ENCODE data around the gene RPUSD1. TPM values are rescaled to one million over a fixed set of nuclear protein-coding genes. Genes with fewer than 3 reads are reported as not detected.
"Not testable (repeated sequence)": the region's sequence is repeated elsewhere in the genome, so short reads cannot be mapped to it uniquely, and the experiment has no call there.

Gene RPUSD1
- polyA plus RNA-seq, 1 of the 3 experiments (the other 2 are of a cell fraction) = 27.7 TPM

DNA sequence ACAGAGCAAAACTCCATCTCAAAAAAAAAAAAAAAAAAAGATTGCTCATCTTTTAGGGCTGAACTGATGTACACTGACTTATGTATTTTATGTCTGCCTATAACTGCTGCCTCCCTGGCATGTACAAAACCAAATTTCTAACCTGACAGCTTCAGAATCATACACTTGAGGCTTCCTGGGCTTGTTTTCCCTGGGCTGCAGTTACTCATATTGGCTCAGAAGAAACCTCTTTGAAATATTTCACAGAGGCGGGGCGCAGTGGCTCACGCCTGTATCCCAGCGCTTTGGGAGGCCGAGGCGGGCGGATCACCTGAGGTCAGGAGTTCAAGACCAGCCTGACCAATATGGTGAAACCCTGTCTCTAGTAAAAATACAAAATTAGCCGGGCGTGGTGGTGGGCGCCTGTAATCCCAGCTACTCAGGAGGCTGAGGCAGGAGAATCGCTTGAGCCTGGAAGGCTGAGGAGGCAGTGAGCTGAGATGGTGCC, 34.0 kb downstream of the RPUSD1 start:
- POLR2A ChIA-PET = not testable (repeated sequence)

GRCh38 chr16:752007-752312, 36.2 kb downstream of the RPUSD1 start:
- DNase-seq = no peak
- no peaks in the 10 kb centered on the region for H3K4me1 ChIP-seq (ENCODE audit: control insufficient read depth in 1 of 2, insufficient read depth in 2 of 2, low read depth in 1 of 2, low read length in 1 of 2)
- H3K36me3 ChIP-seq (replicated peaks in 1 of 2; ENCODE audit: control insufficient read depth in 1 of 2, insufficient read depth in 2 of 2, low read length in 1 of 2) = no peaks in the 10 kb centered on the region
- peaks cover 4% of the 10 kb centered on the region for H3F3A ChIP-seq (replicated peaks; ENCODE audit: insufficient read depth)
- H3K9me2 ChIP-seq = no peaks in the 10 kb centered on the region
- H3K9ac ChIP-seq = no peak overlapping the region
- H2AFZ ChIP-seq (ENCODE audit: low read depth) = no peak overlapping the region
- H3K9me3 ChIP-seq = peaks cover 3% of the 10 kb centered on the region; the same call in 1 of the 2 replicates
- ChIA-PET POLR2A (no interaction called here), CTCF (no interaction called here)
- 68% methylated on average over 10 of the region's 10 CpGs for WGBS (ENCODE audit: low lambda C conversion rate)
- H3K4me2 ChIP-seq = no peak overlapping the region
- no peaks in the 10 kb centered on the region for H3K27me3 ChIP-seq (ENCODE audit: insufficient read depth)
- TF ChIP-seq GABPA (IDR thresholded peaks at IDR 0.05; ENCODE audit: low read depth) (no peak), IRF3 (IDR thresholded peaks at IDR 0.05; ENCODE audit: low read depth, low read length) (no peak), TEAD4 (IDR thresholded peaks at IDR 0.05; ENCODE audit: borderline replicate concordance, insufficient read depth) (no peak)
- no peak overlapping the region for H3K4me3 ChIP-seq (ENCODE audit: low read depth in 2 of 2, low read length in 1 of 2)
- no peaks in the 10 kb centered on the region for H3K79me2 ChIP-seq (ENCODE audit: insufficient read depth)
- H3K27ac ChIP-seq (ENCODE audit: low read depth in 2 of 2, low read length in 1 of 2) = no peak overlapping the region
- no peaks in the 10 kb centered on the region for H4K20me1 ChIP-seq (ENCODE audit: insufficient read depth)

More for the DNA sequence above, 34.0 kb downstream of the RPUSD1 start:
- H3K4me3 ChIP-seq (ENCODE audit: low read depth in 2 of 2, low read length in 1 of 2); H3F3A ChIP-seq (replicated peaks; ENCODE audit: insufficient read depth); H3K9me3 ChIP-seq; H3K9me2 ChIP-seq; H3K4me2 ChIP-seq; DNase-seq; H3K27me3 ChIP-seq (ENCODE audit: insufficient read depth); H3K27ac ChIP-seq (ENCODE audit: low read depth in 2 of 2, low read length in 1 of 2); H2AFZ ChIP-seq (ENCODE audit: low read depth); H4K20me1 ChIP-seq (ENCODE audit: insufficient read depth); H3K36me3 ChIP-seq (replicated peaks in 1 of 2; ENCODE audit: control insufficient read depth in 1 of 2, insufficient read depth in 2 of 2, low read length in 1 of 2); H3K4me1 ChIP-seq (ENCODE audit: control insufficient read depth in 1 of 2, insufficient read depth in 2 of 2, low read depth in 1 of 2, low read length in 1 of 2); H3K9ac ChIP-seq; H3K79me2 ChIP-seq (ENCODE audit: insufficient read depth): not testable (repeated sequence)
- CTCF ChIA-PET = interaction anchor here (2.3 kb wide), 1 partner anchor 13 kb away, joined by 9 read pairs; the partner anchor contains the start of gene CIAO3
- WGBS (ENCODE audit: low lambda C conversion rate) = 81% methylated on average over 10 of the region's 11 CpGs

DNA sequence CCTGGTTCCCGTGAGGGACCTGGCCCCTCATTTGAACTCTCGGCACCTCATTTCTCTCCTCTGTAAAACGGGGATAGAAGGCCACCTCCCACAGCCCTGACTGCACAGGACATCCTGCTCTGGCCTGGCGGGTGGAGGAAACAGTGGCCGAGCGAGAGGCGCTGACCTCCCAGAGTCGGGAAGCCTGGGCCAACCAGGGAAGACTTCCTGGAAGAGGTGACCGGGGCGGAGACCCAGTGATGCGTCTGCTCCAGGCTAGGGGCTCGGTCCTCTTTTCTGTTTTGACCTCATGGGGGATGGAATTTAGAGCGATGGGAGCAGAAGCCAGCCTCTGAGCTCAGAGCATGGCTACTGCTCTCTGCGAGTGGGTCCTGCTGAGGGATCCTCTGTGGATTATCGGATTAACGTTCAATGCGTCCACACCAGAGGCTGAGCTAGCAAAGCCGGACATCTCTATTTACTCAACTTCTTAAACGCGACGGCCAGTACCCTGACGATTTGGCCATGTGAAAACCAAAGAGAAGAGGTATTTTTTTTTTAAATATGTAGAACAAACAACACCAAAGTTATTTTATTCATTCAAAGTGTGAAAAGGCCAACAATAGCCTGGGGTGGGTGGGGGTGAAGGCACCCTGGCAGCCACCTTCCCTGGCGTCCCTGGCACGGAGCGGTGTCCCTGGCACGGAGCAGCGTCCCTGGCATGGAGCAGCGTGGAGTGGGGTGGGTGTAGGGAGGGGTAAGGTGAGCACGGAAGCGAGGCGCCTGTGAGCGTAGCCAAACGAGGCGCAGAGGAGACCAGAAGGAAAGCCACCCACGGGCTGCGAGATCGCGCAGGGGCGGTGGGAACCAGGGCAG, 36.8 kb downstream of the RPUSD1 start:
- ChIA-PET CTCF (interaction anchor here (0.7 to 1.4 kb wide), 3 partner anchors 8 to 35 kb away, joined by 3 to 8 read pairs (median 3); no protein-coding TSS in a partner anchor), POLR2A (interaction anchor here (1.0 kb wide), 1 partner anchor 31 kb away, joined by 4 read pairs; the partner anchor contains the start of gene ANTKMT)
- H3K9ac ChIP-seq = no peak overlapping the region
- H3K9me3 ChIP-seq = peaks cover 1% of the 10 kb centered on the region; the same call in 1 of the 2 replicates
- H3K27me3 ChIP-seq (ENCODE audit: insufficient read depth) = no peaks in the 10 kb centered on the region
- no peaks in the 10 kb centered on the region for H3K4me1 ChIP-seq (ENCODE audit: control insufficient read depth in 1 of 2, insufficient read depth in 2 of 2, low read depth in 1 of 2, low read length in 1 of 2)
- H3K4me3 ChIP-seq (ENCODE audit: low read depth in 2 of 2, low read length in 1 of 2) = no peak overlapping the region
- H2AFZ ChIP-seq (ENCODE audit: low read depth) = no peak overlapping the region
- H3K27ac ChIP-seq (ENCODE audit: low read depth in 2 of 2, low read length in 1 of 2) = no peak overlapping the region
- H4K20me1 ChIP-seq (ENCODE audit: insufficient read depth) = no peaks in the 10 kb centered on the region
- H3K4me2 ChIP-seq = no peak overlapping the region
- no peaks in the 10 kb centered on the region for H3K79me2 ChIP-seq (ENCODE audit: insufficient read depth)
- H3F3A ChIP-seq (replicated peaks; ENCODE audit: insufficient read depth) = peaks cover 4% of the 10 kb centered on the region
- H3K9me2 ChIP-seq = no peaks in the 10 kb centered on the region
- 85% methylated on average over 38 of the region's 39 CpGs for WGBS (ENCODE audit: low lambda C conversion rate)
- DNase-seq = no peak
- no peaks in the 10 kb centered on the region for H3K36me3 ChIP-seq (replicated peaks in 1 of 2; ENCODE audit: control insufficient read depth in 1 of 2, insufficient read depth in 2 of 2, low read length in 1 of 2)
- TF ChIP-seq GABPA (IDR thresholded peaks at IDR 0.05; ENCODE audit: low read depth) = no peak
- TF ChIP-seq FOSL2 (IDR thresholded peaks at IDR 0.05; ENCODE audit: borderline replicate concordance, low read depth) = no peak
- no peak for TF ChIP-seq TEAD4 (IDR thresholded peaks at IDR 0.05; ENCODE audit: borderline replicate concordance, insufficient read depth)
- no peak for TF ChIP-seq SMC3 (IDR thresholded peaks at IDR 0.05; ENCODE audit: low read depth, low read length)
- no peak for TF ChIP-seq GATA2 (CRISPR knock-in tag; IDR thresholded peaks at IDR 0.05)
- no peak for TF ChIP-seq EP300 (IDR thresholded peaks at IDR 0.05; ENCODE audit: borderline replicate concordance in 1 of 2, low read depth in 1 of 2, low read length in 1 of 2)
- TF ChIP-seq RXRA (IDR thresholded peaks at IDR 0.05; ENCODE audit: borderline replicate concordance, low read depth) = no peak
- no peak for TF ChIP-seq EZH2phosphoT487 (IDR thresholded peaks at IDR 0.05; ENCODE audit: borderline replicate concordance, low read depth)
- TF ChIP-seq POLR2AphosphoS5 (IDR thresholded peaks at IDR 0.05; ENCODE audit: low read depth, low read length) = no peak
- no peak for TF ChIP-seq RAD21 (IDR thresholded peaks at IDR 0.05; ENCODE audit: low read length)
- TF ChIP-seq JUND (IDR thresholded peaks at IDR 0.05) = no peak
- TF ChIP-seq RFX5 (IDR thresholded peaks at IDR 0.05; ENCODE audit: low read length) = no peak
- no peak for TF ChIP-seq CHD2 (IDR thresholded peaks at IDR 0.05; ENCODE audit: low read length, partially characterized antibody)
- no peak for TF ChIP-seq YY1 (IDR thresholded peaks at IDR 0.05; ENCODE audit: low read depth)
- TF ChIP-seq, protein P1, sequence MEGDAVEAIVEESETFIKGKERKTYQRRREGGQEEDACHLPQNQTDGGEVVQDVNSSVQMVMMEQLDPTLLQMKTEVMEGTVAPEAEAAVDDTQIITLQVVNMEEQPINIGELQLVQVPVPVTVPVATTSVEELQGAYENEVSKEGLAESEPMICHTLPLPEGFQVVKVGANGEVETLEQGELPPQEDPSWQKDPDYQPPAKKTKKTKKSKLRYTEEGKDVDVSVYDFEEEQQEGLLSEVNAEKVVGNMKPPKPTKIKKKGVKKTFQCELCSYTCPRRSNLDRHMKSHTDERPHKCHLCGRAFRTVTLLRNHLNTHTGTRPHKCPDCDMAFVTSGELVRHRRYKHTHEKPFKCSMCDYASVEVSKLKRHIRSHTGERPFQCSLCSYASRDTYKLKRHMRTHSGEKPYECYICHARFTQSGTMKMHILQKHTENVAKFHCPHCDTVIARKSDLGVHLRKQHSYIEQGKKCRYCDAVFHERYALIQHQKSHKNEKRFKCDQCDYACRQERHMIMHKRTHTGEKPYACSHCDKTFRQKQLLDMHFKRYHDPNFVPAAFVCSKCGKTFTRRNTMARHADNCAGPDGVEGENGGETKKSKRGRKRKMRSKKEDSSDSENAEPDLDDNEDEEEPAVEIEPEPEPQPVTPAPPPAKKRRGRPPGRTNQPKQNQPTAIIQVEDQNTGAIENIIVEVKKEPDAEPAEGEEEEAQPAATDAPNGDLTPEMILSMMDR (IDR thresholded peaks at IDR 0.05) = no peak
- TF ChIP-seq FOXM1 (IDR thresholded peaks at IDR 0.05; ENCODE audit: low read depth) = no peak
- TF ChIP-seq, protein P2, sequence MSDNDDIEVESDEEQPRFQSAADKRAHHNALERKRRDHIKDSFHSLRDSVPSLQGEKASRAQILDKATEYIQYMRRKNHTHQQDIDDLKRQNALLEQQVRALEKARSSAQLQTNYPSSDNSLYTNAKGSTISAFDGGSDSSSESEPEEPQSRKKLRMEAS (IDR thresholded peaks at IDR 0.05; ENCODE audit: low read depth) = no peak
- TF ChIP-seq MEF2A (IDR thresholded peaks at IDR 0.05; ENCODE audit: borderline replicate concordance, low read depth) = no peak
